HG03108 (cell line): ENCODE data around the gene NCR2.

Experiments used
- ATAC-seq: cut with Tn5 transposase; IDR thresholded peaks from one replicate; pipeline ENCODE4 v1.9.1; 2021; ENCODE audit warnings: moderate library complexity; ENCODE audit not compliant: unreplicated experiment

NCR2 gene

GRCh38 chr6:41392246-41392645 is 56.8 kb downstream of the NCR2 start:
- no peak for ATAC-seq

DNA sequence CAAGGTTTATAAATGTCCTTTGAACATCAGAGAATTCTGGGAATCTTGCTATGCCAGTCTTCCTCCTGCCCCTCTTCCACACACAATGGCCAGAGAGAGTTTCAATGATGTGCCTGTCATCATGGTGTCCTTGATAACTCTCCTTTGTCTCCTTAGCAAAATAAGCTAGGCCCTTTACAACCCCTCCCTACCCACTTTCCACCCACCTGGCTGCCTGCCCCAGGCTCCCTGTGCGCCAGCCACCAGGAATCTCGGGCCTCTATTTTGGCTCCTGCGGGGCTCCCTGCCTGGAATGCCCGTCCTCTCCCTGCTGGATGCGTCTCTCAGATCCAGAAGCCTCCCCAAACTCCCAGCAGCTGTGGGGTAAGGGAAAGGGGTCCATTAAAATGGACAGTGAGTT is 60.9 kb downstream of the NCR2 start:
- ATAC-seq: no peak

GRCh38 chr6:41399424-41399823 is 64.0 kb downstream of the NCR2 start:
- ATAC-seq: no peak
